ENCODE measurements around the gene NRAS.
A peak's percentile ranks its signal among the peaks of the same experiment; 100 is the strongest.

Gene NRAS

GRCh38 chr1:114750780-114751179 is 34.2 kb upstream of the NRAS start (continued):
- TF ChIP-seq PRDM6 (tag by site-specific recombination; IDR thresholded peaks at IDR 0.05) (peak; percentile 52), ZNF514 (tag by site-specific recombination; IDR thresholded peaks at IDR 0.05) (no peak), ZNF785 (tag by site-specific recombination; IDR thresholded peaks at IDR 0.05) (no peak), ZNF398 (tag by site-specific recombination; IDR thresholded peaks at IDR 0.05) (no peak), ZNF18 (tag by site-specific recombination; IDR thresholded peaks at IDR 0.05) (no peak), ZNF449 (tag by site-specific recombination; IDR thresholded peaks at IDR 0.05) (no peak), PATZ1 (tag by site-specific recombination; IDR thresholded peaks at IDR 0.05) (no peak), ZNF629 (tag by site-specific recombination; IDR thresholded peaks at IDR 0.05) (peak; percentile 41; the same call in 1 of the 2 replicates), ZNF548 (tag by site-specific recombination; IDR thresholded peaks at IDR 0.05) (no peak), SETDB1 (IDR thresholded peaks at IDR 0.05; ENCODE audit: insufficient read length, low read length) (no peak), ZNF10 (tag by site-specific recombination; IDR thresholded peaks at IDR 0.05) (no peak)

- Histone ChIP-seq H3K4me1 (ENCODE audit: control insufficient read depth, insufficient read depth, low read length) (peaks cover 9% of the 10 kb centered on the region), H3K27ac (ENCODE audit: extremely low read depth, low read depth, low read length) (no peak overlapping the region), H3K36me3 (ENCODE audit: control insufficient read depth in 2 of 2, insufficient read depth in 1 of 2, low read length in 2 of 2) (peaks cover 28 to 58% of the 10 kb centered on the region in 2 experiments), H3K4me3 (ENCODE audit: low read depth, low read length) (no peak overlapping the region), H3K9me3 (ENCODE audit: control insufficient read depth, insufficient read depth, low read depth, low read length) (no peaks in the 10 kb centered on the region)
- TF ChIP-seq ZNF561 (tag by site-specific recombination; IDR thresholded peaks at IDR 0.05; ENCODE audit: borderline replicate concordance): no peak
- POLR2A ChIA-PET: no interaction called here
- CTCF ChIA-PET: interaction anchor here (0.6 to 1.7 kb wide), 2 partner anchors 12 to 467 kb away, joined by 3 to 10 read pairs; no protein-coding TSS in a partner anchor
These were observed 33.3 kb upstream of the NRAS start for GRCh38 chr1:114749835-114750234.

GRCh38 chr1:114746450-114747121 is 30.0 kb upstream of the NRAS start:
- no peaks in the 10 kb centered on the region for H3K9me3 ChIP-seq (ENCODE audit: control insufficient read depth, insufficient read depth, low read depth, low read length)
- CTCF ChIA-PET: no interaction called here
- H3K27ac ChIP-seq (ENCODE audit: extremely low read depth, low read depth, low read length): no peak overlapping the region
- POLR2A ChIA-PET: no interaction called here
- H3K4me1 ChIP-seq (ENCODE audit: control insufficient read depth, insufficient read depth, low read length): peaks cover 6% of the 10 kb centered on the region
- no peak overlapping the region for H3K4me3 ChIP-seq (ENCODE audit: low read depth, low read length)
- peaks cover 47 to 84% of the 10 kb centered on the region in 2 experiments for H3K36me3 ChIP-seq (ENCODE audit: control insufficient read depth in 2 of 2, insufficient read depth in 1 of 2, low read length in 2 of 2)
- no peak for TF ChIP-seq ZNF48 (tag by site-specific recombination; IDR thresholded peaks at IDR 0.05)
